ENCODE data around the gene TMPRSS3. TPM values are rescaled to one million over a fixed set of nuclear protein-coding genes. Genes with fewer than 3 reads are reported as not detected.

TMPRSS3 gene
- 10 to 100 TPM in 1 of 2 experiments, 1 to 10 TPM in 1; 9.9 to 10.1 TPM for total RNA-seq

DNA sequence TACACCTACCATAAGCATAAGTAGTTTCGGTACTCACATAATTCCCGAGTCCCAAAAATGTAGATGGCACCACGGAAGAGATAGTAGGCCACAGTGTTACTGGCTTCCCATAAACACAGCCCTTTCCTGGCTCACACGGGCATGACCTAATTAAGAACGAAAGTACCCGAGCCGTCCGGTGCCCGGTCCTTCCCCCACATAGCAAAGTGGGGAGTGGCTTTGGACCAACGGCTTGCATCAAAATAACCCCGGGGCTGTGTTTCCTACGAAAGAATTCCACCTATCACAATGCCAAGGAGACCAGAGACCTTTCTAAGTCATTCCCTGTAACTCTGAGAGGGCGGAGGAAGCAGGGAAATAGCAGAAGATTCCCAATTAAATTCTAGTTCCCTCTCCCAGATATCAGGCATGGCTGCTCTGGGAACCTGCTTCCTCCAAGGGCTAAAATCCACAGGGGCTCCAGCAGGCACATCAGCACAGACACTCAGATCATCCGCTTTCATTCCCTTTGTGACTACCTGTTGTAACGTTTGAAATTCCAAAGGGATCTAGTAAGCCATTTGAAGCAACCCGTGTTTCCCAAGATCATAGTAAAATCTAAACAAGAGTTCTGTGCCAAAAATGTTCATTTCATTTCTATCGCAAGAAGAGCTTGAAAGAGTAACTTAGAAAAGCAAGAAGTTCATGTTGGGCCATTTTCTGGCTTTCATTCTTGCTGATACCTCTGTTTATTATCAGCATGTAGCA lies at the start of gene TMPRSS3:
Gene TMPRSS3 (minus strand): TSS at position 148 of the 747 bp plus-strand sequence. CDS start 635 bp downstream, outside the sequence.
- no peak within 1 kb of the TSS for H3K27ac Mint-ChIP-seq
- DNase-seq: no peak
- no peak within 1 kb of the TSS for H3K4me3 Mint-ChIP-seq
- no peaks in the 10 kb centered on the region for H3K27me3 Mint-ChIP-seq (ENCODE audit: low read depth)
- ChIA-PET POLR2A (no interaction called here), CTCF (interaction anchor here (1.0 to 1.2 kb wide), 2 partner anchors 15 to 35 kb away, joined by 3 read pairs; no protein-coding TSS in a partner anchor)
- H3K4me1 Mint-ChIP-seq (ENCODE audit: low read depth): peaks cover 65% of the 10 kb centered on the region
- H3K9me3 Mint-ChIP-seq (ENCODE audit: insufficient read depth): no peaks in the 10 kb centered on the region
- peaks cover 16% of the 10 kb centered on the region for H3K36me3 Mint-ChIP-seq (ENCODE audit: low read depth)
- no peak for ATAC-seq

DNA sequence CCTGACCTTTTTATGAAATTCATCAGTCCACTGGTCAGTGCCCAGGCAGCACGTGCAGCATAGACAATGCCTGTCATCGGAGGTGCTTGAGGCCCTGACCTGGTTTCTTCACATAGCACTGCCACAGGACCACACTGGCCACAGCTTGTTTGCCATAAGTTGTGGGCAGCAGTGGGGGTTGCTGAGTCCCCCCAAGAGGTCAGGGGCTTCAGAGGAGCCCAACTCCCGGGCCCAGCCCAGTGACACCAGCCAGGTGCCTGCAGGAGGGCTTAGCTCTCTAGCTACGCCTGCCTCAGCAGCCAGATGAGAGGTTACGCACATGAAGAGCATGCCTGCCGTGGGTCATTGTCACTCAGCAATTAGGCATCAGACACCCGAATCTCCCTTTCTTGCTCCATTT lies 49.5 kb upstream of the TMPRSS3 start:
- ATAC-seq: no peak
- POLR2A ChIA-PET: interaction anchor here (1.5 kb wide), 1 partner anchor 20 kb away, joined by 6 read pairs; no protein-coding TSS in a partner anchor
- Mint-ChIP-seq H3K4me3 (no peak overlapping the region), H3K27me3 (ENCODE audit: low read depth) (no peaks in the 10 kb centered on the region), H3K27ac (no peak overlapping the region), H3K9me3 (ENCODE audit: insufficient read depth) (no peaks in the 10 kb centered on the region), H3K4me1 (ENCODE audit: low read depth) (peaks cover 53% of the 10 kb centered on the region), H3K36me3 (ENCODE audit: low read depth) (peaks cover 75% of the 10 kb centered on the region)
- CTCF ChIA-PET: interaction anchor here (1.4 to 2.2 kb wide), 2 partner anchors 64 to 107 kb away, joined by 4 to 7 read pairs; no protein-coding TSS in a partner anchor
- DNase-seq: no peak

DNA sequence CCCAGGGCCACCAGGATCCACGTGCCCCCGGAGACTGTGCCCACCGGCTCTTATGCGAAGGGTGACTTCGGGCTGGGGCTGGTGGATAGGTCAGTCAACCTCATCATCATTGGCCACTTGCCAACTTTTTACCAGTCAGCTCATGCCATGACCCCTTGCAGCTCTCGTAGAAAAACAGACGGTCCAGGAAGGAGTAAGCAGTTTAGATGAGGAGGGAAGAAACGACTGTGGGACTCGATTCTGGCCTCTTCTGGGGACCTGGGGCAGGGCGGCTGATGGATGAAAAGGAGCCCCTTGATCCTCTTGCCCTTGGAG lies 48.9 kb upstream of the TMPRSS3 start:
- ChIA-PET CTCF (interaction anchor here (2.2 kb wide), 1 partner anchor 63 kb away, joined by 7 read pairs; no protein-coding TSS in a partner anchor), POLR2A (interaction anchor here (1.5 kb wide), 1 partner anchor 19 kb away, joined by 6 read pairs; no protein-coding TSS in a partner anchor)
- peaks cover 81% of the 10 kb centered on the region for H3K36me3 Mint-ChIP-seq (ENCODE audit: low read depth)
- no peaks in the 10 kb centered on the region for H3K27me3 Mint-ChIP-seq (ENCODE audit: low read depth)
- H3K27ac Mint-ChIP-seq: no peak overlapping the region
- no peak overlapping the region for H3K4me3 Mint-ChIP-seq
- ATAC-seq (no peak), DNase-seq (no peak)
- H3K4me1 Mint-ChIP-seq (ENCODE audit: low read depth): peaks cover 53% of the 10 kb centered on the region
- no peaks in the 10 kb centered on the region for H3K9me3 Mint-ChIP-seq (ENCODE audit: insufficient read depth)

DNA sequence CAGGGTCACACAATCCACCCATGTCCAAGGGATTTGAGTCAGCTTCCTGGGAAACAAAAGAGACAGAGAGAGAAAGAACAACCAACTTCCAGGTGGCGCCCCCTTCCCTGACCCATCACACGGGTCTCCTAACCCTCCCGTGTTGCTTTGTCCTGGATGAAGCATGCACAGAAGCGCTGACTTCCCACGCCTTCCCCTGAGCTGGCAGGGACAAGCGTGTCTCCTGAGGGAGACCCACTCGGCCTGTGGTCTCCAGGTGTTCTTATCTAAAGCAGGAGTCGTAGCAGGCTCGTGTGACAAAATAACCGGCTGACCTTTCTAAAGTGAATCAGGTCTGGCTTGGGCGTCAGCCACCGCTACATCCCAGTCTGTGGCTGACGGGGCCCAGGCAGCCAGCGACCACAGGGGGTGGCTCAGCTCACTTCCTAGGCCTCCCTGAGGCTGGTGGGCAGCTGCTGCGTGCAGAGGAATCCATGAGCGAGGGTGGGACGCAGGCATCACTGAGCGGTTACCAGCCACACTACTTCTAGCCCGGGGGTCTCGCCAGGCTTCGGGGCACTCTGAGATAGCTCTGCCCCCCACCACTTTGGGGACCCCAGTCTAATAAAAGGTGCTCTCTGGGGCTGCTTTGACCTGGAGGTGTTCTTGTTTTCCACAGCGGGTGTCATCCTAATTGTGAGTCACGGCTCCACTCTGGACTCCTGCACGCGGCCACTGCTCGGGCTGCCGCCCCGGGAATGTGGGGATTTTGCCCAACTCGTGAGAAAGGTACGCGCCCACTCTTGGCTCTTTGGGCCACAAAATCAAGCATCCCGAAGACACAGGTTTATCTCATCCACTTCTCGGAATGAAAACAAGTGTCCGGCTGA lies 48.3 kb upstream of the TMPRSS3 start:
- Mint-ChIP-seq H3K4me3 (no peak overlapping the region), H3K9me3 (ENCODE audit: insufficient read depth) (no peaks in the 10 kb centered on the region)
- POLR2A ChIA-PET: no interaction called here

DNA sequence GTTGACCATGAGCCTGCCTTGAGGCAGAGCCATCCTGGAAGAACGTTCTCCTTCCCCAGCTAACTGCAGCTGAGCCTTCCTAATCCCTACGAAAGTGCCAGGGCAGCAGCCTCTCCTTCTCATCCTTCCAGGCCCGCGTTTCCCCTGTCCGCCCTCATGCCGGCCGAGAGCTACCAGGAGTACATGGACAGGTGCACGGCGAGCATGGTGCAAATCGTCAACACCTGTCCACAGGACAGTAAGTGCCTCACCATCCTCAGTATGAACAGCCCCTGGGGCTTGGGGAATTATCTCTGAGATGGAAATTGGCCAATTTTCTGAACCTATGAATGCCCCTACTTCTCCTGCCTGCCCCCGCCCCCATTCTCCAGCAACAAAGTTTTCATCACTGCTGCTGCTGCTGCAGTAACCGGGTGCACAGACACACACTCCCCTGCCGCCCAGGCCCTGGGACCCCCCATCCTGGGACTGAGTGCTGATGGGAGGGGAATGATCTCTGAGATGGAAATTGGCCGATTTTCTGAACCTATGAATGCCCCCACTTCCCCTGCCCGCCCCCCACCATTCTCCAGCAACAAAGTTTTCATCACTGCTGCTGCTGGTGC lies 47.4 kb upstream of the TMPRSS3 start:
- peaks cover 95% of the 10 kb centered on the region for H3K36me3 Mint-ChIP-seq (ENCODE audit: low read depth)
- H3K27me3 Mint-ChIP-seq (ENCODE audit: low read depth): no peaks in the 10 kb centered on the region
- POLR2A ChIA-PET: interaction anchor here (0.6 to 1.4 kb wide), 2 partner anchors 17 to 50 kb away, joined by 3 to 4 read pairs; no protein-coding TSS in a partner anchor
- no peaks in the 10 kb centered on the region for H3K9me3 Mint-ChIP-seq (ENCODE audit: insufficient read depth)
- H3K4me3 Mint-ChIP-seq: no peak overlapping the region
- ATAC-seq (no peak), DNase-seq (no peak)
- peak overlapping the region; percentile 56 for H3K27ac Mint-ChIP-seq
- H3K4me1 Mint-ChIP-seq (ENCODE audit: low read depth): peaks cover 55% of the 10 kb centered on the region
- CTCF ChIA-PET: no interaction called here

More for the DNA sequence above, 48.3 kb upstream of the TMPRSS3 start:
- H3K36me3 Mint-ChIP-seq (ENCODE audit: low read depth): peaks cover 87% of the 10 kb centered on the region
- DNase-seq (no peak), ATAC-seq (no peak)
- H3K27me3 Mint-ChIP-seq (ENCODE audit: low read depth): no peaks in the 10 kb centered on the region
- peak overlapping the region; percentile 56 for H3K27ac Mint-ChIP-seq
- CTCF ChIA-PET: interaction anchor here (2.2 kb wide), 1 partner anchor 63 kb away, joined by 7 read pairs; no protein-coding TSS in a partner anchor
- H3K4me1 Mint-ChIP-seq (ENCODE audit: low read depth): peaks cover 54% of the 10 kb centered on the region

DNA sequence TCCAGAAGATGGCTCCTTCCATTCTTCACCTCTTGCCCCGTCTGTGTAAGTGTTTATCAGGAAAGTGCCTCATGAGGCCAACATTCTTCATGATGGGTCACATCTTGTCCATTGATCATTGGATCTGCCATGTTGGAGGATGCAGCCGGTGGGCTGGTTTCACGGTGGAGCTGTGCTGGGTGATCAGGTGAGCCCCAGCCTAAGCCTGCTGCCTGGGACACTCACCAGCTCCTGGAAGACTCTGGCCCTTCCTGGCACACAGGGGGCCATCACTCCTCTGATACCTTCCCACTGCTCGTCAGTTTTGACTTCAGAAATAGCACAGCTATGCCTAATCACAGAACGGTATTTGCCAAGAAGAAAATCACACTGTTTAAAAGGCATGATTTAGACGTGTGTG lies 46.1 kb upstream of the TMPRSS3 start:
- Mint-ChIP-seq H3K27ac (no peak overlapping the region), H3K36me3 (ENCODE audit: low read depth) (peaks cover 95% of the 10 kb centered on the region), H3K4me3 (no peak overlapping the region), H3K4me1 (ENCODE audit: low read depth) (peaks cover 46% of the 10 kb centered on the region), H3K27me3 (ENCODE audit: low read depth) (no peaks in the 10 kb centered on the region), H3K9me3 (ENCODE audit: insufficient read depth) (no peaks in the 10 kb centered on the region)
- ATAC-seq: no peak
- ChIA-PET CTCF (interaction anchor here (1.0 to 1.2 kb wide), 3 partner anchors 104 to 183 kb away, joined by 3 to 4 read pairs (median 3); no protein-coding TSS in a partner anchor), POLR2A (interaction anchor here (1.0 to 1.7 kb wide), 3 partner anchors 16 to 38 kb away, joined by 3 to 5 read pairs (median 4); partner anchors contain the start of gene UBASH3A)
- no peak for DNase-seq

DNA sequence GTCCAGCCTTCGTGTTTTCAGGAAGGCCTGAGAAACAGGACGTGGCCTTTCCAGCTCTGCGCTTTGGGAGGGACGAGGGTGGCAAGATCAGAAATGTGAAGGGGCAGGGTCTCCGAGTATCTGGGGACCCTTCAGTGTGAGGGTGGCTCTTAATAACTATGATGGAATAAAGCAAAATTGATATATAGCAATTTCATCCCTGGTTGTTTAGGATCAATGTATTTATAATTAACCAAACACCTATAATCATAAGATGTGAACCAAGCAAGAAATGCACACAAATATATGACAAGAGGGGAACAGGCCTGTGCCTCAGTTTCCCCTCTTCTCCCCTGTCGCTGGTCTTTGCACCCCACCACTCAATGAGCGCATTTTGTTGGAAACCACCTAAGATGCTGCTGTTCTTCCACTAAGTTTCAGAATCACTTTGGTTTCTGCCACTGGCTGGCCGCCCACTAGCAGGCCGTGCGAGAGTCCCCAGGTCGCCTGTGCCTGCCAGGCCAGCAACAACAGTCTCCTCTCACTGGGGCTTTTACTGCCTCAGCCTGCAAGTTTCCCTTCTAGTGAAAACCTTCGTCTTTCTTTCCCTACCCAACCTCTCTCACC lies 44.4 kb upstream of the TMPRSS3 start:
- DNase-seq (no peak), ATAC-seq (no peak)
- Mint-ChIP-seq H3K4me3 (no peak overlapping the region), H3K27ac (peak overlapping the region; percentile 62), H3K9me3 (ENCODE audit: insufficient read depth) (no peaks in the 10 kb centered on the region), H3K27me3 (ENCODE audit: low read depth) (no peaks in the 10 kb centered on the region), H3K4me1 (ENCODE audit: low read depth) (peaks cover 47% of the 10 kb centered on the region), H3K36me3 (ENCODE audit: low read depth) (peaks cover 94% of the 10 kb centered on the region)
- ChIA-PET POLR2A (interaction anchor here (1.7 kb wide), 1 partner anchor 36 kb away, joined by 4 read pairs; the partner anchor contains the start of gene UBASH3A), CTCF (interaction anchor here (1.0 to 1.3 kb wide), 2 partner anchors 37 to 102 kb away, joined by 3 read pairs; partner anchors contain the start of gene UBASH3A)

DNA sequence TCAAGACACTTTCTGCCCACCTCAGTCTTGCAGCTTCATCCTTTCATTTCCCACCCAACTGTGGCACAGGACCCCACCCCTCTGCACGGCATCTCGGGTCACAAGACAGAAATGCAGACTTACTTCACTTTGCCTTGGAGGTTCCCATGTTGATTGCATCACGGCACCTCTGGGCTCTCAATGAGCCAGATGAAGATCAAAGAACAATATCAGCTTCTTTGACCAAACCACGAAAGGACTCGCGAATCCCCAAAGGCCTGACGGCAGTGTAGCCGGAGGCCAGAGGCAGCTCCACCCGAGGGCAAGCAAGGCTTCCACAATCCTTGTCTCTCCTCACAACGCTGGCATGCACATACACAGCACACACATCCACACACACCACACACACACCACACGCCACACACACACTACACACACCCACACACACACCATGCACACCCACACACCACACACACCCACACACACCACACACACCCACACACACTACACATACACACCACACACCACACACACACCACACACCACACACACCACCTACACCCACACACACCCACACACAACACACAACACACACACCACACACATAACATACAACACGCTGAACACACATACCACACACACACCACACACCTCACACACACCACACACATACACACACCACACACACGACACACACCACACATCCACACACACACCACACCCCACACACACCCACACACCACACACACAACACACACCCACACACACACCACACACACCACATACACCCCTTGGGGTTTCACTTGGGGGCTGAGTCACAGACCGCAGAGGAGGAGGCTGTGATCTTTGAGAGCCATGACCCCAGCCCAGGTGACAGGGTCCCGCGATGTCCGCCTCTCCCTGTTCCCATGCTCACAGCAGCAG lies 43.7 kb upstream of the TMPRSS3 start:
- H3K36me3 Mint-ChIP-seq (ENCODE audit: low read depth): peaks cover 94% of the 10 kb centered on the region
- ATAC-seq (peak; percentile 37), DNase-seq (no peak)
- no peaks in the 10 kb centered on the region for H3K9me3 Mint-ChIP-seq (ENCODE audit: insufficient read depth)
- peaks cover 51% of the 10 kb centered on the region for H3K4me1 Mint-ChIP-seq (ENCODE audit: low read depth)
- H3K4me3 Mint-ChIP-seq: no peak overlapping the region
- ChIA-PET CTCF (interaction anchor here (1.2 to 1.3 kb wide), 2 partner anchors 18 to 101 kb away, joined by 3 read pairs; no protein-coding TSS in a partner anchor), POLR2A (interaction anchor here (1.6 kb wide), 1 partner anchor 35 kb away, joined by 6 read pairs; the partner anchor contains the start of gene UBASH3A)
- H3K27me3 Mint-ChIP-seq (ENCODE audit: low read depth): no peaks in the 10 kb centered on the region
- H3K27ac Mint-ChIP-seq: peak overlapping the region; percentile 62

DNA sequence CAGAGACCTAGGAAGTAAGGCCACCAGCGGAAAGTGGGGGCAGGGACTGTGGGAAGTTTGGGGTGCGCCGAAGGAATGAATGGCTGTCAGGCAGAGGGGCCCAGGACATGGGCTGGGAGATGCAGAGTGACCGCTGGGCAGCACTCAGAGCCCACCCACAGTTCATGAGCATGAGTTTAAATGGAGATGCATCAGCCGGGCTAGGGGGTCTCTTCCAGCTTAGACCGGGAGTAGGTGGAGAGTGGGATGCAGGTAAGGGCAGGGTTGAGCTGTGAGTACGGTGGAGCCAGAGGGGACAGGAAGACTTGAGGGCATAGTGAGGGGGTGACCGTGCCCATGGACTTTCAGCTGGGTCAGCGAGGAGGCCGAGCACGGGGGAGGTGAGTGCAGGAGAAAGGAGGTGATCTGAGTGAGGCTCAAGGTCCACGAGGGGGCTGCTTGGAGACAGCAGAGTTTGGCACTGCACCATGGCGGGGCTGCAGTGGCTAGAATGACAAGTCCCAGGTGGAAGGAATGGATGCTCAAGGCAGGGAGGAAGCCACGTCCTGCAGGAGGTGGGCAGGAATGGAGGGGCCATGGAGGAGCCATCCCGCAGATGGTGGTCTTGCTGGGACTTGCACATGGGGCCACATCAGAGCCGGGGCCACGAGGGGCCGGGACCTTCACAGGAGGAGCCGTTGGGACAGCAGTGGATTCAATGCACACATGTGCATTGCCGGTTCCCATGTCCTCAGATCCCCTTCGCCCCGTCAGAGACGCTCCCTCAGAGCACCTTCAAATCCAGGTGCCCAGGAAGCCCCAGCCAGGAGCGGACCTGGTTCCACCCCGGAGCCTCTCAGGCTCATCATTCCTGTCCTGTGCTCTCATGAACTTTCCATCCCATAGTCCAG lies 42.7 kb upstream of the TMPRSS3 start:
- Mint-ChIP-seq H3K27ac (peak overlapping the region; percentile 23), H3K4me1 (ENCODE audit: low read depth) (peaks cover 59% of the 10 kb centered on the region)

More for the DNA sequence above, 42.7 kb upstream of the TMPRSS3 start:
- H3K27me3 Mint-ChIP-seq (ENCODE audit: low read depth): no peaks in the 10 kb centered on the region
- ChIA-PET POLR2A (interaction anchor here (1.6 kb wide), 1 partner anchor 34 kb away, joined by 6 read pairs; the partner anchor contains the start of gene UBASH3A), CTCF (interaction anchor here (1.0 to 1.3 kb wide), 3 partner anchors 17 to 180 kb away, joined by 3 read pairs; no protein-coding TSS in a partner anchor)
- DNase-seq (no peak), ATAC-seq (no peak)
- H3K9me3 Mint-ChIP-seq (ENCODE audit: insufficient read depth): no peaks in the 10 kb centered on the region
- H3K36me3 Mint-ChIP-seq (ENCODE audit: low read depth): peaks cover 97% of the 10 kb centered on the region
- H3K4me3 Mint-ChIP-seq: no peak overlapping the region

Data from activated CD8-positive, alpha-beta T cell treated with anti-CD3 and anti-CD28 coated beads, Interleukin-2, amount 10 ng/mL, durations not matched to agents 7 days and 5 days (primary cell).